NOMO-1 treated with DMSO at 0.1 percent for 48 hours (cell line): ENCODE measurements around the gene ACP1.
"Not testable (repeated sequence)": the region's sequence is repeated elsewhere in the genome, so short reads cannot be mapped to it uniquely, and the experiment has no call there.

Experiments
- DNase-seq: peaks from one replicate; lab custom pipeline; 2025; ENCODE audit not compliant: unreplicated experiment; lab: John Stamatoyannopoulos, UW

The ACP1 gene

DNA sequence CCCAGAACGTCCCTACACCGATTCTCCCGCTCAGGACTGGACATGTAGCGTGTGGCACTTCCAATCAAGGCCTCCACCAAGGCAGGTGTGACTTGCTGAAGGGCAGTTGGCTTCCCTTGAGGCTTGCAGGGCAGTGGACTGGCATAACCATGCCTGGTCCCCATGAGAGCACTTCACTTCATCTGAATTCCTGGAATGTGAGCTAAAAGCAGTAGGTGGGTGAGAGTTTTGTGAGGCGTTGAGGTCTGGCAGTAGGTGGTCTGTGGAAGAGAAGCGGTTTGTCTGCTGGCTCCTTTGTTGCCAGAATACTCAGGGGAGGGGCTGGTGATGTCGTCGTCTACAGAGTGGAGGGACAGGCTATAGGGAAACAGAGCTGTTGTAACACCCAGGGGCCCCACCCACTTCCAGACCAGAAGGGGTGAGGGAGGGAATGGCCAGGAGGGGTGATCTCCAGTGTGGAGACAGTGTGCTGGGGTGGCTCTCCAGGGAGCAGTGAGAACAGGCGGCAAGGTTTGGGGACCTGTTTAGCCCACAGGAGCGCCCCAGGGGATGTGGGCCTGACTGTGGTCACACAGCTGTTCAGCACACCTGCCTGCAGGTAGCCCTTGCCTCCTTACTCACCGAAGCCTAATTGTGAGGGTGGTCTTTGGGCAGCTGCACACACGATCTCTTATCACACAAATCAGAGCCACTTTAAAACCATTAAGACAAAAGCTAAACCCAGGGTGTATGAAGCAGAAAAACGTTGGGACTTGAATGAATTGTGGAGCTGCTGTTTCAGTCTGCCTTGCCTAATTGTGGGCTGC is 44.6 kb downstream of the ACP1 start:
- no peak for DNase-seq

DNA sequence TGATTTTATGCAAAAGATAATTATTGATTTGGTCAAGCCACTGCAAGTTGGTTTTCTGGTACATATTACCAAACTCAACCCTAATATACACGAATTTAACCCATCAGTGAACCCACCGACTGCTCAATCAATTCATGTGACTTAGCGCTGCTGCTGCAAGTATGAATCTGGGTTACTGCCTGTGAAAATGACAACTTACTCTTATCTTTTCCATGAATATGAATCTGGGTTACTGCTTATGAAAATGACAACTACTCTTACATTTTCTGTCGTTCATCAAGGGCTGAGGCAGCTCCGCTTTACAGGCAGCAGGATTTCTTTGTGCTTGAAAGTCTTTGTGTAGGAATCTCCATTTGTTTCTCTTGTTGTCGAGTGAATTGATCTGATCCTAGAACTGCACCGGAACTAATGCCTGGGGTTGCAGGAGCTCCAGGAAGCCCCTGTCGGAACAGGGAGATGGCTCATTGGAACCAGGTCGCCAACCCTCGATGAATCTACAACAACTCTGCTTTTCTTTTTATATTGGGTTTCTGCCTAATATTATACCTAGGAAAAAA is 45.3 kb downstream of the ACP1 start:
- DNase-seq, result no peak

DNA sequence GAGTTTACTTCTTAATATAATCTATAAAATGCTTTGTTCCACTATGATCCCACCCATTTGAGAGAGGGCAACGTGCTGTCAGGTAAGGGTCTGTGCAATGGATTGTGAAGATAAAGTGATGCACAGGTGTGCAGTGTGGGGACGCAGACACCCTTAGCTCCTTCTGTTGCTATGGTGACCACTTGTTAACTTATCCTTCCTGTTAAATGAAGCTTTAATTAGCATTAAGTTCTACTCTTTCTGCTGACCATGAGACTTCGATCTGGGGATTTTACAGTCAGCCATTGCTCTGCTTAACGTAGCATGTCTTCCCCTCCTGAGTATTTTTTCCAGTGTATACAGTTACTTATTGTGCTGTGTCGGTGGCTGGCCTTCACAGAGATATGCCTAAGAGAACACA is 46.2 kb downstream of the ACP1 start:
- no peak for DNase-seq

DNA sequence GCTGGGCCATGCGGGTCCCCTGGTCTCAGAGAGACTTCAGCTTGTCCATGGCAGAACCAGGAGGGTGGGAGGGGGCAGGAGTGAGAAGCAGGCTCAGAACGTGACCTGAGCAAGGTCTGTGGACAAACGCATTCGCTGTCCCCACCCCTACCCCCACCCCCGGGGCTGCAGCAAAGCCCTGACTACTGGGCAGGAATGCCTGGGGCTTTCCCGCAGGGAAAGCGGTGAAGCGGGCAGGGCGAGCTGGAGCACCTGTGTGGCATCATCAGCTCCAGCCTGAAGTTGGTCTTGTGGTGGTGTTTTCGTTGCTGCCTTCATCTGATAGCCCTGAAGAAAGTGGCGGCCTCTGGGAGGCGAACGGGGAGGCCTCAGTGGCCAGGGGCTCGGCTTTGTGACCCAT is 49.2 kb downstream of the ACP1 start:
- DNase-seq, result no peak

DNA sequence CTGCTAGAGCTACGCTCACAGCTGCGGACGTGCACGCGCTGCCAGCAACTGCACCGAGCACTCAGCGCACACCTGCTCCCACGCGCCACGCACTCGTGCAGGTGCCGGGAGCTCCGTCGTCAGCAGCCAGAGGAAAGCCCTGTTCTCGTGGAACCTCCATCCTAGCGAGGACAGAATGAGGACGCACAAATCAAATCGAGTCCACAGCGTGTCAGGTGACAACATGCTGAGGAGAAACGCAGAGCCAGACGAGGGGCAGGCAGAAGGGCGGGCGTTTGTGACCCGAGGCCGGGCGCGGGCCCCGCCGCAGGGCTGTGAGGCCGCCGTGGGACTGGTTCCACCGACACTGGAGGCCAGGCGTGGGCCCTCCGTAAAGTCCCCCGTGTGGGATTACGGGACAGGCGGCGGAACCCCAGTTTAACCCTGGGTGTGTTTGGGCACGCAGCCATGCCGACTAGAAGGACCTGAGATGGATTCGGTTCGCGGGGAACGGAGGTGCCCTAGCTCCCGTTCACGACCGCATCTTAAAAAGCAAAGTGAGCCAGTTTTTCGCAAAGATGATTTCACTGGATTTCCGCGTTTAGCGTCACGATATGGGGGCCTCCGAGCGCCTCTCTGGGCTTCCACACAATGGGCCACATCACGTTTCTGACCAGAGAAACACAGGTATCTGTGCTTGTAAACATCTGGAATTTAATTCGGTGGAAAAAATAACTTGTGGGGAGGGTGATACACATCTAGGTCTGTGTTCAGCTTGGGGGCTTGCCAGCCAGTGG is 50.0 kb downstream of the ACP1 start:
- no peak for DNase-seq

DNA sequence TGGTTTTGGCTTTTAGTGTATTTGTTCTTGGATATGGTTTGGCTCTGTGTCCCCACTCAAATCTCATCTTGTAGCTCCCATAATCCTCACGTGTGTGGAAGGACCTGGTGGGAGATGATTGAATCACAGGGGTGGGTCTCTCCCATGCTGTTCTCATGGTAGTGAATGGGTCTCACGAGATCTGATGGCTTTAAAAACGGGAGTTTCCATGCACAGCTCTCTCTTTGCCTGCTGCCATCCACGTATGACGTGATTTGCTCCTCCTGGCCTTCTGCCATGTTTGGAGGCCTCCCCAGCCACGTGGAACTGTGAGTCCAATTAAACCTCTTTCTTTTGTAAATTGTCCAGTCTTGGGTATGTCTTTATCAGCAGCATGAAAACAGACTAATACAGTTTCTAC is 51.2 kb downstream of the ACP1 start:
- not testable (repeated sequence) for DNase-seq

DNA sequence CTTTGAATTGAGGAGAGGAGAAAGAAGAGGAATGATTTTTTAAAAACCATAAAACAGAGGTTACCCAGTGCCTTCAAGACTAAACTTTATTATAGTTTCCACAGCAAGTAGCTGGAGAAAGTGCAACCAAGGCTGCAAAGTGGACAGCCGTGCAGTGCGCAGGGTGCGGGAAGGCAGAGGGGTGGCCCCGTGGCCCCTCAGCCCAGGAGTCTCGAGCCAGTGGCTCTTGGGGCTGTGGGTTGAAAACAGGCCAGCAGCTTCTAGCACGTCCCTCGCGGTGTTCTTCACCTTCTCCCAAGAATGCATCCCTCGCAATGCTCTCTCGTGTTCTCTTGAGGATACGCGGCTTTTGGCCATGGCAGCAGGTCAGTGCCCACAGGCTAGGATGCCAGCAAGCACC is 51.6 kb downstream of the ACP1 start:
- no peak for DNase-seq

DNA sequence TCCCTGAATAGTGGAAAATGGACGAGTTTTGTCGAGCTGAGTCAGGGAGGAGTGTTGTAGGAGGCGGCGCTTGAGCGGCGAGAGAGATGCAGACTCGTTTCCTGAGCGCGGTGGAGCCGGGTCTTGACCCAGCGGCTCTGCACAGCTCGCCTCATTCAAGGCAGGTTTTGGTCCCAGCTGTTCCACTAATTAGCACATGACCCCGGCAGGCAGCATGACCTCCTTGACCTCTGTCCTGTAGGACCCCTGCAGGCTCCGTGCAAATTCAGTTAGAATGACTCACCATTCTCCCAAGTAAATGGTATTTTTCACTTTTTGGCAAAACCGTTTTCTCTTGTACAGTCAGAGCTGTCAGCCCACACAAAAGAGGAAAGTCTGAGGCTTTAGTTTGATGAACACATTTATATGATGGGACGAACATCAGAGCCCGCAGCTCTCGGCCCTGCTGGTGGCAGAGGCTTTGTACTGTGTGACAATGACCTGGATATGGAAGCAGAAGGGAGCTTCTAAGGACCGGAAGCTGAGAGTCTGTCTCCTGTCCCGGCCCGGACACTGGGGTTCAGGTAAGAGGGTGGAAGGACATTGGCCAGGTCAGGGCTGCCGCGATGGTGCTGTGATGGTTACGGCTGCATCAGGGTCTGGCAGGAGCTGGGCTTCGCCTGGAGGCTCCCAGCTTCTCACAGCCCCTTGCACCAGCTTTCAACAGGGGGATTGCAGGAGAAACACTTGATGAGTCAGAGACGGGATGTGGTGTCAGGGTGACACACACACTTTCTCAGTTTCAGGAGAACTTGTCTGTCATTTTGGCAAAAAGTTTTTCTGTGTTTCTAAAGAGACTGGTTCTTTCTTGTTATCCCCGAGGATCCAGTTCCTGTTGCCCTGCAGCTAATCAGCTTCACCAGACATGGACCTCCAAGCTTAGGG is 53.0 kb downstream of the ACP1 start:
- no peak for DNase-seq

DNA sequence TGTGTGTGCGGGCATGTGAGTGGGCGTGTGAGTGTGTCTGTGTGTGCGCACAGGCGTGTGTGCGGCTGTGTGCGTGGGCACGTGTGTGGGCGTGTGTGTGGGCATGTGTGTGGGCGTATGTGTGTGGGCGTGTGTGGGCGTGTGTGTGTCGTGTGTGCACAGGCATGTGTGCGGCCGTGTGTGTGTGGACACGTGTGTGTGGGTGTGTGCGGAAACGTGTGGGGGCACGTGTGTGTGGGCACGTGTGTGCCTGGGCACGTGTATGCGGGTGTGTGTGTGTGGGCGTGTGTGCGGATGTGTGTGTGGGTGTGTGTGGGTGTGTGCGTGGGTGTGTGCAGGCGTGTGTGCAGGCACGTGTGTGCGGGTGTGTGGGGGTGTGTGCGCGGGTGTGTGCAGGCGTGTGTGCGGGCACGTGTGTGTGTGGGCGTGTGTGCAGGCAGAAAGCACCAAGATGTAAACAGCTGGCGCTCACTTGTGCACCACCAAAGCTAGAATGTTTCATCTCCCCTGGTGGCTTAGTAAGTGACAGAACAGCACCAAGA is 54.4 kb downstream of the ACP1 start:
- no peak for DNase-seq

DNA sequence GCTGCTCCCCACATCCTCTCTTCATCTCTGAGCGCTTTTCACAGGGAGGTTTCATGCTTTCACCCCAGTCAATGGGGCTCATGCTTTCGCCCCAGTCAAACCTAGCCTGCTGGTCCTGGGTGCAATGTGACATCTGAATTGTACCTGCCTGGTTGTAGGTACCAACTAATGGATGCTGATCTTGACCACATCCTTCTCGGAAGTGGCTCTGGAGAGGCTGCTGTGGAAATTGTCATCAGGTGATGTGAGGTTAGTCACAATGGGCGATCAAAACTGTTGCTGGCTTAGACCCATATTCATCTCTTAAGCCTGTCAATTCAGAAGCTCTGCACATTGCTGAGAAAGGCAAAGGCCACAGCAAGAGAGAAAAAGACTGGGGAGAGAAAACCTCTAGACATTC is 55.8 kb downstream of the ACP1 start:
- no peak for DNase-seq

DNA sequence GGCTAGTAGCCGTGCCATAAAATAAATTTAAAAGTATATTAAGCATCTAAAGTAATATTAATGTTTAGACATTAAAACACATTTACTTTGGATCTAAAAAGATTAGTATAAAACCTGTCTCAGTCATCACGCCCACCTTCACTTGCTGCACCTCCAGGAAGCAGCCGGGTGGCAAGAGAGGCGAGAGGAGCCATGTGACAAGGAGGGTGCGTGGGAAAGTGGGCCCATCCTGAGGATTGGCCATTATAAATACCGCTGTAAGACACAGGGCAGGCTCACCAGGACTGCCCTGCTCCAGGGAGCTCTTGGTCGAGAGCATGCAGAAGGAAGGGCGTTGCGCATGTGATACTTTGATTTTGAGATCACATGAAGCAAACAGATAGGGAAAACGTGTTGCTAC is 57.6 kb downstream of the ACP1 start:
- no peak for DNase-seq

DNA sequence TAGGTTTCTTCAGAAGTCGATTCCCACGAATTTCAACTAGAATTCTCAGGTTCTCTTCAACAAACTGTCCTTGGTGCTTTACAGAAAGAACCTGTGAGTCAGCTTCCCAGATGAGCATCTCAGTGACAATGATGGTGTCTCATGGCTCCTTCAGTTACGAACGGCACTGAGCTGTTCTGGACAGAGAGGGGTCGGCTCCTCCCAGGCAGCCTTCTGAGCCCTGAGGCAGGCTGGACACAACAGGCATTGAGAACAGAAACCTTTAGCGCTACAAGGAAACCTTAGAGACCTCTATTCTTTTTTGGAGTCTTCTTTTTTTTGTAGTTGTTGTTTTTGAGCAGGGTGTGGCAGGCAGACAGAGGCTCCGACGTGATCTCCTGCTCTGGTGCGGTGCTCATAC is 58.3 kb downstream of the ACP1 start:
- DNase-seq, result no peak
